HepG2 (cell line): ENCODE data around the gene DICER1. TPM values are rescaled to one million over a fixed set of nuclear protein-coding genes. Genes with fewer than 3 reads are reported as not detected.

Experiments used
- ATAC-seq: fragments of 200-7000 bp; cut with Tn5 transposase; 3 replicates; pipeline ENCODE4 v1.9.1; 2020; ENCODE audit warnings: mild to moderate bottlenecking, moderate library complexity
- BruUV-seq: library from RNA; stranded (reverse); fragments of 400-500 nt; replicated peaks from 2 replicates; lab custom pipeline; 2021; lab: Mats Ljungman, UMichigan
- CTCF ChIA-PET: fragments of 300-600 bp; formaldehyde crosslinking; extraction: SDS; loops from one replicate; lab custom pipeline; 2021; ENCODE audit warnings: low total read pairs, inconsistent platforms, low intra/inter-chr PET ratio; lab: Yijun Ruan, JAX
- POLR2A ChIA-PET: fragments of 350-600 bp; sonication (Branson Sonifier 250); formaldehyde crosslinking; loops from one replicate; lab custom pipeline; 2020; ENCODE audit warnings: antibody characterized with exemption, inconsistent platforms; lab: Yijun Ruan, JAX
- DNase-seq: peaks from one replicate; pipeline ENCODE4 v3.0.0-alpha.2; 2015; ENCODE audit warnings: low spot score
- FAIRE-seq: peaks from 3 replicates; lab custom pipeline; 2011; peaks lifted over from hg19 to GRCh38; lab: Jason Lieb, UNC
- H2AFZ ChIP-seq: one replicate; pipeline ENCODE4 v1.6.1; 2011; ENCODE audit warnings: low read length, inconsistent platforms
- H3K27ac ChIP-seq: fragments of 300-600 bp; 3 replicates; pipeline ENCODE4 v1.8.0; 2011; ENCODE audit warnings: mixed run types, mild to moderate bottlenecking, mixed read lengths, low read length, inconsistent platforms; ENCODE audit not compliant: insufficient read depth; ENCODE audit errors: extremely low read length
- H3K27me3 ChIP-seq, 2 experiments: fragments of 200-600 bp in 1 of 2; 2 replicates in 1 of 2; 3 replicates in 1 of 2; pipeline versions ENCODE4 v1.6.0 to v1.8.0; 2011; ENCODE audit warnings: low read length in 2 of 2, mild to moderate bottlenecking in 2 of 2, moderate library complexity in 2 of 2, inconsistent platforms in 1 of 2; ENCODE audit not compliant: insufficient read depth in 2 of 2, control insufficient read depth in 1 of 2
- H3K36me3 ChIP-seq, 2 experiments: fragments of 200-600 bp in 1 of 2; replicated peaks in 1 of 2; 2 replicates in 1 of 2; 3 replicates in 1 of 2; pipeline versions ENCODE4 v1.5.1 to v1.8.0; 2011; ENCODE audit warnings: low read length in 2 of 2, inconsistent platforms in 1 of 2; ENCODE audit not compliant: insufficient read depth in 2 of 2, control insufficient read depth in 1 of 2
- H3K4me1 ChIP-seq: 2 replicates; pipeline ENCODE4 v1.5.1; 2012; ENCODE audit warnings: low read length, inconsistent platforms; ENCODE audit not compliant: insufficient read depth
- H3K4me2 ChIP-seq: 2 replicates; pipeline ENCODE4 v1.6.0; 2011; ENCODE audit warnings: low read depth, low read length, inconsistent platforms
- H3K4me3 ChIP-seq, 3 experiments: fragments of 200-600 bp in 1 of 3; sonication (generic), shearing (Covaris generic) in 1 of 3; replicated peaks in 1 of 3; 2 replicates each; pipeline ENCODE4 v1.5.1; 2011 to 2016; ENCODE audit warnings: low read length in 3 of 3, inconsistent platforms in 2 of 3, low read depth in 2 of 3, mild to moderate bottlenecking in 2 of 3, control low read depth in 1 of 3, mixed read lengths in 1 of 3; ENCODE audit not compliant: insufficient read depth in 1 of 3
- H3K79me2 ChIP-seq: one replicate; pipeline ENCODE4 v1.6.1; 2011; ENCODE audit warnings: low read length, inconsistent platforms; ENCODE audit not compliant: insufficient read depth
- H3K9ac ChIP-seq: 2 replicates; pipeline ENCODE4 v1.6.0; 2011; ENCODE audit warnings: mild to moderate bottlenecking, low read depth, low read length, inconsistent platforms; ENCODE audit not compliant: insufficient read depth
- H3K9me3 ChIP-seq: 2 replicates; pipeline ENCODE4 v1.5.1; 2012; ENCODE audit warnings: mild to moderate bottlenecking, low read length
- H4K20me1 ChIP-seq: 2 replicates; pipeline ENCODE4 v1.6.0; 2011; ENCODE audit warnings: inconsistent platforms, mild to moderate bottlenecking, low read length, moderate library complexity; ENCODE audit not compliant: insufficient read depth
- ADNP ChIP-seq: sonication (generic); formaldehyde crosslinking; IDR thresholded peaks from 2 replicates; pipeline ENCODE4 v1.4.0; 2020; ENCODE audit warnings: missing genetic modification reagents
- BRCA1 ChIP-seq: sonication (generic); formaldehyde crosslinking; IDR thresholded peaks from 2 replicates; pipeline ENCODE4 v1.4.0; 2020; ENCODE audit warnings: missing genetic modification reagents
- FOXK1 ChIP-seq: sonication (generic); formaldehyde crosslinking; IDR thresholded peaks from 2 replicates; pipeline ENCODE4 v1.4.0; 2020; ENCODE audit warnings: low read depth, missing genetic modification reagents, borderline replicate concordance
- GRHL1 ChIP-seq: sonication (generic); formaldehyde crosslinking; conservative IDR thresholded peaks from 2 replicates; pipeline ENCODE4 v1.8.0; 2022; ENCODE audit warnings: missing genetic modification reagents
- HNRNPUL1 ChIP-seq: fragments of 200-400 bp; formaldehyde crosslinking; IDR thresholded peaks from 2 replicates; pipeline ENCODE4 v1.6.1; 2017; ENCODE audit warnings: low read depth, mild to moderate bottlenecking, low read length, moderate library complexity
- NONO ChIP-seq, 2 experiments: fragments of 450-650 bp in 1 of 2; sonication (generic) in 1 of 2; formaldehyde crosslinking in 1 of 2; IDR thresholded peaks in 1 of 2; conservative IDR thresholded peaks in 1 of 2; 2 replicates each; pipeline versions ENCODE4 v1.6.1 to v1.8.0; 2017 to 2022; ENCODE audit warnings: mild to moderate bottlenecking in 1 of 2, missing genetic modification reagents in 1 of 2, moderate library complexity in 1 of 2
- PBX3 ChIP-seq: sonication (generic); formaldehyde crosslinking; IDR thresholded peaks from 2 replicates; pipeline ENCODE4 v1.8.1; 2023; ENCODE audit warnings: missing genetic modification reagents, inconsistent platforms, borderline replicate concordance
- RBM22 ChIP-seq: fragments of 200-400 bp; formaldehyde crosslinking; optimal IDR thresholded peaks from 2 replicates; pipeline ENCODE3; 2017; ENCODE audit warnings: mild to moderate bottlenecking, low read length, moderate library complexity
- RFXANK ChIP-seq: IDR thresholded peaks from 2 replicates; pipeline ENCODE4 v1.6.1; 2016
- SMAD3 ChIP-seq: sonication (generic); formaldehyde crosslinking; IDR thresholded peaks from 2 replicates; pipeline ENCODE4 v1.4.0; 2020; ENCODE audit warnings: missing genetic modification reagents
- TEAD2 ChIP-seq: sonication (generic); formaldehyde crosslinking; IDR thresholded peaks from 2 replicates; pipeline ENCODE4 v1.9.0; 2021; ENCODE audit warnings: missing genetic modification reagents
- THYN1 ChIP-seq: sonication (generic); formaldehyde crosslinking; IDR thresholded peaks from 2 replicates; pipeline ENCODE4 v1.8.1; 2023; ENCODE audit warnings: low read depth, mild to moderate bottlenecking, moderate library complexity, missing genetic modification reagents, borderline replicate concordance
- ZBTB20 ChIP-seq: sonication (generic); formaldehyde crosslinking; IDR thresholded peaks from 2 replicates; pipeline ENCODE4 v1.8.1; 2023; ENCODE audit warnings: missing genetic modification reagents, low read depth, mild to moderate bottlenecking, borderline replicate concordance
- ZNF441 ChIP-seq: sonication (generic); formaldehyde crosslinking; IDR thresholded peaks from 2 replicates; pipeline ENCODE4 v1.7.0; 2021; ENCODE audit warnings: missing genetic modification reagents, borderline replicate concordance
- ZNF550 ChIP-seq: sonication (generic); formaldehyde crosslinking; IDR thresholded peaks from 2 replicates; pipeline ENCODE4 v1.4.0; 2020; ENCODE audit warnings: mild to moderate bottlenecking, missing genetic modification reagents, borderline replicate concordance
- ZNF678 ChIP-seq: sonication (generic); formaldehyde crosslinking; IDR thresholded peaks from 2 replicates; pipeline ENCODE4 v1.4.0; 2020; ENCODE audit warnings: mild to moderate bottlenecking, missing genetic modification reagents
- ZNF83 ChIP-seq: sonication (generic); formaldehyde crosslinking; IDR thresholded peaks from 2 replicates; pipeline ENCODE4 v1.4.0; 2020; ENCODE audit warnings: missing genetic modification reagents, mild to moderate bottlenecking, borderline replicate concordance
- ZNF841 ChIP-seq: sonication (generic); formaldehyde crosslinking; IDR thresholded peaks from 2 replicates; pipeline ENCODE4 v1.8.1; 2023; ENCODE audit warnings: missing genetic modification reagents, borderline replicate concordance
- ZSCAN9 ChIP-seq: IDR thresholded peaks from 2 replicates; pipeline ENCODE4 v1.6.1; 2016; ENCODE audit warnings: borderline replicate concordance
- WGBS: methylation state at CpG from one replicate; pipeline ENCODE4 v1.1.6; 2017; ENCODE audit warnings: low lambda C conversion rate; 5-methylcytosine and 5-hydroxymethylcytosine counted together
- in situ Hi-C: cut with HindIII; loops from 2 replicates; pipeline ENCODE4 v1.10.0; 2017; ENCODE audit warnings: low pct_unique_long_range_greater_than_20kb; ENCODE audit not compliant: extremely low pct_ligation_motif_present
- intact Hi-C: fragments of 100-400 bp; cut with micrococcal nuclease; formaldehyde crosslinking; loops from one replicate; pipeline ENCODE4 v1.10.0; 2022; ENCODE audit not compliant: unreplicated experiment
- polyA plus RNA-seq, 8 experiments: library from polyadenylated mRNA; depleted of rRNA in 3 of 8; stranded (reverse) in 7 of 8; unstranded in 1 of 8; fragments of >200 nt; fragmentation: Illumina TruSeq in 4 of 8; extraction: Trizol in 4 of 8; gene quantifications; 2 replicates each; pipeline versions ENCODE4 v1.2.1 to v1.2.3, GENCODE V29; 2011 to 2016; ENCODE audit warnings: low read depth in 4 of 8, missing spikeins in 1 of 8, mixed read lengths in 1 of 8; ENCODE audit not compliant: insufficient read depth in 1 of 8
- total RNA-seq, 5 experiments: library from RNA; depleted of rRNA; stranded (reverse); fragments of >200 nt; fragmentation: Illumina TruSeq; extraction: Trizol; gene quantifications; 2 replicates each; pipeline ENCODE4 v1.2.3, GENCODE V29; 2016; ENCODE audit warnings: low read depth in 1 of 5

DICER1 gene
- total and polyA plus RNA-seq, 2 of the 13 experiments (the other 11 are each of a cell fraction or from before 2014, with no cell fraction given) = 31.8 to 61.9 TPM

- no peak for ATAC-seq
- no peak overlapping the region for H3K9ac ChIP-seq
- H3K79me2 ChIP-seq = no peaks in the 10 kb centered on the region
- peaks cover 11% of the 10 kb centered on the region for H3K4me1 ChIP-seq
- 9% methylated on average over 7 of the region's 7 CpGs for WGBS
- H3K4me3 ChIP-seq = no peak overlapping the region
- H4K20me1 ChIP-seq = no peaks in the 10 kb centered on the region
- no peaks in the 10 kb centered on the region for H3K9me3 ChIP-seq
- TF ChIP-seq ZNF550 (no peak), HNRNPUL1 (no peak), ADNP (no peak), FOXK1 (no peak), RBM22 (no peak), THYN1 (CRISPR knock-in tag) (no peak), ZNF841 (CRISPR knock-in tag) (no peak), BRCA1 (no peak), ZNF441 (CRISPR knock-in tag) (no peak), TEAD2 (CRISPR knock-in tag) (no peak), ZSCAN9 (CRISPR knock-in tag) (no peak), ZNF678 (no peak), PBX3 (CRISPR knock-in tag) (no peak), GRHL1 (CRISPR knock-in tag) (no peak), SMAD3 (CRISPR knock-in tag) (no peak), ZBTB20 (no peak), NONO (IDR thresholded peaks at IDR 0.05) (no peak), NONO (CRISPR knock-in tag; conservative IDR thresholded peaks at IDR 0.05) (no peak), ZNF83 (CRISPR knock-in tag) (no peak), RFXANK (CRISPR knock-in tag) (no peak)
- no peak overlapping the region for H2AFZ ChIP-seq
- CTCF ChIA-PET = no interaction called here
- intact Hi-C loops = no loop called here
- no peaks in the 10 kb centered on the region for H3K36me3 ChIP-seq
- FAIRE-seq = no peak
- DNase-seq = no peak
- H3K4me2 ChIP-seq = no peak overlapping the region
- BruUV-seq = no TSS peak
- in situ Hi-C loops = no loop called here
- POLR2A ChIA-PET = no interaction called here
- H3K27ac ChIP-seq = no peak overlapping the region
- peaks cover 0 to 40% of the 10 kb centered on the region in 2 experiments; a peak in 3 of 5 replicates for H3K27me3 ChIP-seq
These were observed 80.0 kb downstream of the DICER1 start for GRCh38 chr14:95077345-95077744.
